ENCODE data around the gene RCAN2.
"Not testable (repeated sequence)": the region's sequence is repeated elsewhere in the genome, so short reads cannot be mapped to it uniquely, and the experiment has no call there.

Gene RCAN2

DNA sequence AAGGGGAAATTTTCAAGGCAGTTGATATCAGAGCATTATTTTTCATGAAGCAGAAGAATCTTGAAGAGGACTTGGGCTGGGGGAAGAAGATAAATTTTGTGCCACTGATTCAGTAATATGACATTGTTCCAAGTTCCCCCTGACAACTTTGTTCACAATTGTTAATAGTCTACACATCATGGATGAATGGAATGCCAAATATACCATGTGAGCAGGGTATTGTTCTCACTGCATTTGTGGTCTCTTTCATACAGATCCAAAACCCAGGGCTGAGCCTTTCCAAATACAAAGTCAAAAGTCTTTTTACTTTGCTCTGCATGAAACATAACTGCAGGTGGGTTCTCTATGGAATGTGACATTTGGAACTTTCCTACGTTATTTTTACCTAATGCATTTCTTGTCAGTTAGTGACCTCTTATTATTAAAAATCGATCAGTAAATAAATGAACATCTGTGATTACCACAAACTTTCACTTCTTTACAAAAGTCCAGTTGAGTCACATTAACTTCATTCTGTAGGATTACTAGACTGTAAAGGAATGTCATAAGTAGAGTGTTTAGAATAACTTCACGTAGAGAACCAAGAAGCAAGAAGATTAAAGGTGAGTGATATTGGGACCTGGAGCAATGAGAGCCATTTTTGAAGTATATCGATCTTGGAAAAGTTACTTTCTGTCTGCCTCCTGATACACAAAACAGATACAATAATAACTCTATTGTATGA lies 100.9 kb downstream of the RCAN2 start:
- Histone ChIP-seq H3K4me1 (ENCODE audit: control insufficient read depth in 2 of 2, insufficient read depth in 1 of 2, low read depth in 1 of 2, low read length in 2 of 2) (peaks cover 0 to 2% of the 10 kb centered on the region in 2 donors), H3K23ac (ENCODE audit: low read depth, low read length, poor library complexity) (no peak overlapping the region), H4K8ac (ENCODE audit: low read depth, low read length) (no peak overlapping the region), H3K9ac (ENCODE audit: low read depth, low read length, poor library complexity) (no peak overlapping the region), H3K4ac (ENCODE audit: low read length) (no peak overlapping the region), H3K27me3 (ENCODE audit: control insufficient read depth in 3 of 3, insufficient read depth in 3 of 3, low read depth in 1 of 3, low read length in 3 of 3) (no peaks in the 10 kb centered on the region), H2BK5ac (ENCODE audit: low read length) (no peak overlapping the region), H3K4me2 (ENCODE audit: insufficient read depth, low read length, poor library complexity, severe bottlenecking) (no peak overlapping the region), H3K36me3 (replicated peaks in 1 of 2; ENCODE audit: control insufficient read depth in 2 of 2, insufficient read depth in 2 of 2, low read length in 2 of 2) (no peaks in the 10 kb centered on the region), H3K4me3 (ENCODE audit: low read length in 2 of 2) (no peak overlapping the region), H3K18ac (ENCODE audit: low read length) (no peak overlapping the region), H3K9me3 (replicated peaks in 1 of 2; ENCODE audit: control insufficient read depth in 2 of 2, insufficient read depth in 1 of 2, low read depth in 1 of 2, low read length in 2 of 2) (no peaks in the 10 kb centered on the region), H2BK120ac (ENCODE audit: low read depth, low read length) (no peak overlapping the region), H2BK12ac (ENCODE audit: low read length) (no peak overlapping the region), H3K27ac (replicated peaks; ENCODE audit: low read length) (no peak overlapping the region), H2BK15ac (ENCODE audit: low read length) (no peak overlapping the region), H3K79me1 (ENCODE audit: low read depth, low read length) (no peaks in the 10 kb centered on the region), H2AK5ac (ENCODE audit: low read depth, low read length) (no peak overlapping the region), H4K91ac (ENCODE audit: low read depth, low read length, poor library complexity) (no peak overlapping the region), H2AFZ (ENCODE audit: low read length) (no peak overlapping the region), H3K14ac (ENCODE audit: low read length) (no peak overlapping the region)
- no CpG with 5 or more reads among the region's 4 CpGs for WGBS, 2 donors (ENCODE audit: extremely low coverage in 2 of 2, insufficient read length in 2 of 2, insufficient replicate concordance in 1 of 2)
- DNase-seq (ENCODE audit: low spot score) = no peak

DNA sequence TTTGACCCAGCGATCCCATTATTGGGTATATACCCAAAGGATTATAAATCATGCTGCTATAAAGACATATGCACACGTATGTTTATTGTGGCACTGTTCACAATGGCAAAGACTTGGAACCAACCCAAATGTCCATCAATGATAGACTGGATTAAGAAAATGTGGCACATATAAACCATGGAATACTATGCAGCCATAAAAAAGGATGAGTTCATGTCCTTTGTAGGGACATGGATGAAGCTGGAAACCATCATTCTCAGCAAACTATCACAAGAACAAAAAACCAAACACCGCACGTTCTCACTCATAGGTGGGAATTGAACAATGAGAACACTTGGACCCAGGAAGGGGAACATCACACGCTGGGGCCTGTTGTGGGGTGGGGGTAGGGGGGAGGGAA lies 103.5 kb downstream of the RCAN2 start:
- no CpG with 5 or more reads among the region's 5 CpGs for WGBS, 2 donors (ENCODE audit: extremely low coverage in 2 of 2, insufficient read length in 2 of 2, insufficient replicate concordance in 1 of 2)
- not testable (repeated sequence) for H3K4me3 ChIP-seq (ENCODE audit: low read length in 2 of 2); H4K8ac ChIP-seq (ENCODE audit: low read depth, low read length); H3K9me3 ChIP-seq (replicated peaks in 1 of 2; ENCODE audit: control insufficient read depth in 2 of 2, insufficient read depth in 1 of 2, low read depth in 1 of 2, low read length in 2 of 2); H2AFZ ChIP-seq (ENCODE audit: low read length); H2BK15ac ChIP-seq (ENCODE audit: low read length); H3K27me3 ChIP-seq (ENCODE audit: control insufficient read depth in 3 of 3, insufficient read depth in 3 of 3, low read depth in 1 of 3, low read length in 3 of 3); H2AK5ac ChIP-seq (ENCODE audit: low read depth, low read length); H3K36me3 ChIP-seq (replicated peaks in 1 of 2; ENCODE audit: control insufficient read depth in 2 of 2, insufficient read depth in 2 of 2, low read length in 2 of 2); DNase-seq (ENCODE audit: low spot score); H4K91ac ChIP-seq (ENCODE audit: low read depth, low read length, poor library complexity); H3K27ac ChIP-seq (replicated peaks; ENCODE audit: low read length); H3K14ac ChIP-seq (ENCODE audit: low read length); H3K79me1 ChIP-seq (ENCODE audit: low read depth, low read length); H3K4ac ChIP-seq (ENCODE audit: low read length); H3K4me1 ChIP-seq (ENCODE audit: control insufficient read depth in 2 of 2, insufficient read depth in 1 of 2, low read depth in 1 of 2, low read length in 2 of 2); H2BK120ac ChIP-seq (ENCODE audit: low read depth, low read length); H2BK5ac ChIP-seq (ENCODE audit: low read length); H3K18ac ChIP-seq (ENCODE audit: low read length); H3K9ac ChIP-seq (ENCODE audit: low read depth, low read length, poor library complexity); H3K4me2 ChIP-seq (ENCODE audit: insufficient read depth, low read length, poor library complexity, severe bottlenecking); H2BK12ac ChIP-seq (ENCODE audit: low read length); H3K23ac ChIP-seq (ENCODE audit: low read depth, low read length, poor library complexity)

DNA sequence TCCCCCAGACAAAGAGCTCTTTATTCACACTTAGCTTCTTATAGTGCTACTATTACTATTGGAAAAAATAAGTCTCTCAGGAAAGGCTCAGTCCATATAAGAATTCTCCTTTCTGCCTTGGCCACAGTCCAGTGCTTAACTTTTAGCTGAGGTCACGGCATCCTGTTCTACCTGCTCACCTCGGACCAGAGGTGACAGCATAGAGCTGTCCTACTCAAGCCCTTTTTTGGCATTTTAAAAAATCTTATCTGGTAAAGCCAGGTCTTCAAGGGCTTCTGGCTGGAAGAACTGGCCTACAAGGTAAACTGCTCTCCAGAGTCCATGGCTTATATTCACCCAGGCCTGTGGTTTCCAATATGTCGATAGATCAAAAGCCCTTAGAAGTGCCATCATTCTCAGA lies 109.7 kb downstream of the RCAN2 start:
- H3K4me1 ChIP-seq (ENCODE audit: control insufficient read depth in 2 of 2, insufficient read depth in 1 of 2, low read depth in 1 of 2, low read length in 2 of 2) = peaks cover 0 to 7% of the 10 kb centered on the region in 2 donors
- H3K4ac ChIP-seq (ENCODE audit: low read length) = no peak overlapping the region
- no peak overlapping the region for H3K18ac ChIP-seq (ENCODE audit: low read length)
- no peak overlapping the region for H2AK5ac ChIP-seq (ENCODE audit: low read depth, low read length)
- no CpG with 5 or more reads among the region's 3 CpGs for WGBS, 2 donors (ENCODE audit: extremely low coverage in 2 of 2, insufficient read length in 2 of 2, insufficient replicate concordance in 1 of 2)
- no peak overlapping the region for H3K27ac ChIP-seq (replicated peaks; ENCODE audit: low read length)
- no peaks in the 10 kb centered on the region for H3K27me3 ChIP-seq (ENCODE audit: control insufficient read depth in 3 of 3, insufficient read depth in 3 of 3, low read depth in 1 of 3, low read length in 3 of 3)
- H4K91ac ChIP-seq (ENCODE audit: low read depth, low read length, poor library complexity) = no peak overlapping the region
- no peaks in the 10 kb centered on the region for H3K9me3 ChIP-seq (replicated peaks in 1 of 2; ENCODE audit: control insufficient read depth in 2 of 2, insufficient read depth in 1 of 2, low read depth in 1 of 2, low read length in 2 of 2)
- no peaks in the 10 kb centered on the region for H3K36me3 ChIP-seq (replicated peaks in 1 of 2; ENCODE audit: control insufficient read depth in 2 of 2, insufficient read depth in 2 of 2, low read length in 2 of 2)
- H3K23ac ChIP-seq (ENCODE audit: low read depth, low read length, poor library complexity) = no peak overlapping the region
- H2AFZ ChIP-seq (ENCODE audit: low read length) = no peak overlapping the region
- no peak overlapping the region for H3K4me2 ChIP-seq (ENCODE audit: insufficient read depth, low read length, poor library complexity, severe bottlenecking)
- no peak for DNase-seq (ENCODE audit: low spot score)
- no peak overlapping the region for H4K8ac ChIP-seq (ENCODE audit: low read depth, low read length)
- H3K9ac ChIP-seq (ENCODE audit: low read depth, low read length, poor library complexity) = no peak overlapping the region
- no peak overlapping the region for H3K14ac ChIP-seq (ENCODE audit: low read length)
- no peak overlapping the region for H2BK120ac ChIP-seq (ENCODE audit: low read depth, low read length)
- no peaks in the 10 kb centered on the region for H3K79me1 ChIP-seq (ENCODE audit: low read depth, low read length)
- H2BK12ac ChIP-seq (ENCODE audit: low read length) = no peak overlapping the region
- no peak overlapping the region for H3K4me3 ChIP-seq (ENCODE audit: low read length in 2 of 2)
- H2BK15ac ChIP-seq (ENCODE audit: low read length) = no peak overlapping the region
- H2BK5ac ChIP-seq (ENCODE audit: low read length) = no peak overlapping the region

DNA sequence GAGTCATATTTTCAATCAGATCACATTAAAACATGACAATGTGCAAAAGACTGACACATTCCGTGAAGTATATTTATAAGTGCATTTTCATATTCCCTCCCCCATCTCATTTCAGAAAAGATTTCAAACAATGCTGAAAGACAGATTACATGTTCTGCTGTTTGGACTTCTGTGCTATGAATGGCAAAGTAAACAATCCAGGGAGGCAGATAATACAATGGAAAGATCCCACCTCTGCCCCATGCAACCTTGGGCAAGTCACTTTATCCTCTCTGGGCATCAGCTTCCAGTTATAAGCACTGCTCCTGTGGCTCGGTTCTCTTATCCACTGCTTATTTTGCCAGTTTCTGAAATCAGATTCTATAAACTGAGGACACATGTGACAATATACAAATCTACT lies 110.2 kb downstream of the RCAN2 start:
- H4K91ac ChIP-seq (ENCODE audit: low read depth, low read length, poor library complexity) = no peak overlapping the region
- H3K4me1 ChIP-seq (ENCODE audit: control insufficient read depth in 2 of 2, insufficient read depth in 1 of 2, low read depth in 1 of 2, low read length in 2 of 2) = peaks cover 0 to 7% of the 10 kb centered on the region in 2 donors
- H3K9me3 ChIP-seq (replicated peaks in 1 of 2; ENCODE audit: control insufficient read depth in 2 of 2, insufficient read depth in 1 of 2, low read depth in 1 of 2, low read length in 2 of 2) = no peaks in the 10 kb centered on the region
- H3K14ac ChIP-seq (ENCODE audit: low read length) = no peak overlapping the region
- no peaks in the 10 kb centered on the region for H3K27me3 ChIP-seq (ENCODE audit: control insufficient read depth in 3 of 3, insufficient read depth in 3 of 3, low read depth in 1 of 3, low read length in 3 of 3)
- no peaks in the 10 kb centered on the region for H3K79me1 ChIP-seq (ENCODE audit: low read depth, low read length)
- H3K18ac ChIP-seq (ENCODE audit: low read length) = no peak overlapping the region
- WGBS, 2 donors (ENCODE audit: extremely low coverage in 2 of 2, insufficient read length in 2 of 2, insufficient replicate concordance in 1 of 2) = no CpG with 5 or more reads among the region's 2 CpGs
- no peak overlapping the region for H2BK12ac ChIP-seq (ENCODE audit: low read length)
- no peak overlapping the region for H2AK5ac ChIP-seq (ENCODE audit: low read depth, low read length)
- no peak overlapping the region for H4K8ac ChIP-seq (ENCODE audit: low read depth, low read length)
- no peak overlapping the region for H2AFZ ChIP-seq (ENCODE audit: low read length)
- H3K4ac ChIP-seq (ENCODE audit: low read length) = no peak overlapping the region
- H3K23ac ChIP-seq (ENCODE audit: low read depth, low read length, poor library complexity) = no peak overlapping the region
- no peak overlapping the region for H3K9ac ChIP-seq (ENCODE audit: low read depth, low read length, poor library complexity)
- no peak overlapping the region for H2BK120ac ChIP-seq (ENCODE audit: low read depth, low read length)
- no peak overlapping the region for H3K4me2 ChIP-seq (ENCODE audit: insufficient read depth, low read length, poor library complexity, severe bottlenecking)
- no peak for DNase-seq (ENCODE audit: low spot score)
- H3K4me3 ChIP-seq (ENCODE audit: low read length in 2 of 2) = no peak overlapping the region
- H3K36me3 ChIP-seq (replicated peaks in 1 of 2; ENCODE audit: control insufficient read depth in 2 of 2, insufficient read depth in 2 of 2, low read length in 2 of 2) = no peaks in the 10 kb centered on the region
- H2BK15ac ChIP-seq (ENCODE audit: low read length) = no peak overlapping the region
- H2BK5ac ChIP-seq (ENCODE audit: low read length) = no peak overlapping the region
- no peak overlapping the region for H3K27ac ChIP-seq (replicated peaks; ENCODE audit: low read length)
